Mononuclear cell (primary cell): ENCODE measurements around the gene PRLHR. TPM values are rescaled to one million over a fixed set of nuclear protein-coding genes. Genes with fewer than 3 reads are reported as not detected.

ENCODE experiments used
- H3K27me3 ChIP-seq: 2 replicates; pipeline ENCODE4 v1.6.0; 2011; ENCODE audit warnings: low read length, control low read depth; ENCODE audit not compliant: insufficient read depth
- H3K4me1 ChIP-seq: 2 replicates; pipeline ENCODE4 v1.5.1; 2011; ENCODE audit warnings: mild to moderate bottlenecking, low read length, control low read depth; ENCODE audit not compliant: insufficient read depth
- H3K4me3 ChIP-seq: 2 replicates; pipeline ENCODE4 v1.5.1; 2011; ENCODE audit warnings: mild to moderate bottlenecking, low read length, moderate library complexity
- H3K9me3 ChIP-seq: 2 replicates; pipeline ENCODE4 v1.5.1; 2011; ENCODE audit warnings: low read depth, mild to moderate bottlenecking, control low read depth, low read length
- total RNA-seq: library from RNA; depleted of rRNA; stranded (reverse); fragments of >200 nt; gene quantifications from one replicate; pipeline ENCODE4 v1.2.3, GENCODE V29; 2012

Gene PRLHR
- total RNA-seq, 1 donor, result under 0.01 TPM

- no peaks in the 10 kb centered on the region for H3K4me1 ChIP-seq
- no peak overlapping the region for H3K4me3 ChIP-seq
- no peaks in the 10 kb centered on the region for H3K9me3 ChIP-seq
- H3K27me3 ChIP-seq, result peaks cover 52% of the 10 kb centered on the region
Observed at GRCh38 chr10:118557946-118558345, 37.5 kb downstream of the PRLHR start.

- peaks cover 45% of the 10 kb centered on the region for H3K27me3 ChIP-seq
- no peak overlapping the region for H3K4me3 ChIP-seq
Observed at GRCh38 chr10:118551535-118552100, 43.8 kb downstream of the PRLHR start.

DNA sequence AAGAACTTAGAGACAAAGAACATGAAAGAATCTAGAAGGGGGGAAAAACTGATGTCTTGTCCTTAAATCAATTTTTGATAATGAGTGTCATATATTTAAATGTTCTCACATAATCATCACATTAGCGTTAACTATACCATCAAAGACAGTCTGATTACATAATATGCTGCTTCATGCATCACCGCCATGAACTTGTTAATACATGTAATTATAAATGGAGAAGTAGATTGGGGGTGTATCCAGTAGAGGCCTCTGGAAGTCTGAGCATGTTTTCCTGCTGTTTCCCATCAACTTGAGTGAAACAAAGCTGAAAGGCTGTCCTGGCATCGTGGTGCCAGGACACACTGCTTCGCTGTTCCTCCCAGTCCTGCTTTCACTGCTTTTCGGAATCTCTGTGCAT is 48.2 kb downstream of the PRLHR start:
- H3K4me3 ChIP-seq, result no peak overlapping the region
- peaks cover 12% of the 10 kb centered on the region for H3K4me1 ChIP-seq
- peaks cover 20% of the 10 kb centered on the region for H3K27me3 ChIP-seq
- no peaks in the 10 kb centered on the region for H3K9me3 ChIP-seq

More at GRCh38 chr10:118551535-118552100, 43.8 kb downstream of the PRLHR start:
- peaks cover 12% of the 10 kb centered on the region for H3K4me1 ChIP-seq
- no peaks in the 10 kb centered on the region for H3K9me3 ChIP-seq

DNA sequence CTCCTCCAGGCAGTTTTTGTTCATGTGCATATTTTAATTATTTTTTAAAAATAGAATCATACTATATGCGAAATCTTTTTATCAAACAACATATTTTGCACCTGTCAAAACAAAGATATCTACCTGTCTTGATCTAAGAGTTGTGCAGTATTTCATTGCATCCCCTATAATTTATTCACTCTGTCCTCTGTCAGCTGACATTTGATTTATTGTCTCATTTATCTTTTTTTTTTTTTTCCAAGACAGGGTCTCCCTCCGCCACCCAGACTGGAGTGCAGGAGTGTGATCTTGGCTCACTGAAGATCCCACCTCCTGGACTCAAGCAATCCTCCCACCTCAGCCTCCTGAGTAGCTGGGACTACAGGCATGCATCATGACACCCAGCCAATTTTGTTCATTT is 49.0 kb downstream of the PRLHR start:
- Histone ChIP-seq H3K4me3 (no peak overlapping the region), H3K4me1 (peaks cover 5% of the 10 kb centered on the region), H3K9me3 (no peaks in the 10 kb centered on the region)

GRCh38 chr10:118545381-118545780 is 50.1 kb downstream of the PRLHR start:
- no peak overlapping the region for H3K4me3 ChIP-seq
- no peaks in the 10 kb centered on the region for H3K9me3 ChIP-seq
- H3K27me3 ChIP-seq, result peaks cover 13% of the 10 kb centered on the region
- H3K4me1 ChIP-seq, result no peaks in the 10 kb centered on the region

More for the DNA sequence above, 49.0 kb downstream of the PRLHR start:
- H3K27me3 ChIP-seq, result peaks cover 17% of the 10 kb centered on the region

- Histone ChIP-seq H3K4me1 (no peaks in the 10 kb centered on the region), H3K4me3 (no peak overlapping the region), H3K9me3 (no peaks in the 10 kb centered on the region), H3K27me3 (peaks cover 13% of the 10 kb centered on the region)
Observed at GRCh38 chr10:118544401-118544948, 51.0 kb downstream of the PRLHR start.

- Histone ChIP-seq H3K4me3 (no peak overlapping the region), H3K9me3 (no peaks in the 10 kb centered on the region), H3K4me1 (no peaks in the 10 kb centered on the region), H3K27me3 (peaks cover 13% of the 10 kb centered on the region)
Observed at GRCh38 chr10:118543714-118544400, 51.6 kb downstream of the PRLHR start.

DNA sequence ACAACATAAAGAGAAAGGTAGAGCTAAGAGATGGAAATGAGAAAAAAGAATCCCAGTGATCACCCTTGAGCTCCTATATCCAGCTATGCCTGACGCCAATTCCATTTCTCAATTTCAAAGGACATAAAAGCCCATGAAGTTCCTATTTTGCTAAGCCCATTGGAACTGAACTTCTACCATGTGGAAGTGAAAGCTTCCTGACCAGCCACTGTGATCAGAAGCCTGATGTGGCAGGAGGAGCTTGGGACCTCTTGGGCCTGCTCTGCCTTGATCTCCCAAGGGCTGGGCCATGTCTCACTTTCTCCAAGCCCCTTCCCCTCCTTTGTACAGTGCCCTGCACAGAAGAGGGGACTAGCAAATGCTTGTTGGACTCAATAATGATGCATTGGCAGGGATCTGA is 52.7 kb downstream of the PRLHR start:
- Histone ChIP-seq H3K27me3 (peaks cover 13% of the 10 kb centered on the region), H3K4me1 (no peaks in the 10 kb centered on the region), H3K4me3 (no peak overlapping the region), H3K9me3 (no peaks in the 10 kb centered on the region)

- Histone ChIP-seq H3K9me3 (no peaks in the 10 kb centered on the region), H3K27me3 (peaks cover 17% of the 10 kb centered on the region), H3K4me3 (no peak overlapping the region), H3K4me1 (no peaks in the 10 kb centered on the region)
Observed at GRCh38 chr10:118542205-118542604, 53.2 kb downstream of the PRLHR start.

- no peaks in the 10 kb centered on the region for H3K9me3 ChIP-seq
- H3K4me1 ChIP-seq, result no peaks in the 10 kb centered on the region
- no peak overlapping the region for H3K4me3 ChIP-seq
- H3K27me3 ChIP-seq, result peaks cover 17% of the 10 kb centered on the region
Observed at GRCh38 chr10:118541718-118542117, 53.7 kb downstream of the PRLHR start.

Other genes starting within 250 kb of the PRLHR start
- gene CACUL1, start 159.3 kb upstream of the PRLHR start, total RNA-seq, result 49.3 TPM